ENCODE measurements around the gene OR6J1. TPM values are rescaled to one million over a fixed set of nuclear protein-coding genes. Genes with fewer than 3 reads are reported as not detected.

Gene OR6J1
- polyA plus RNA-seq, 2 of the 4 experiments (the other 2 are of a cell fraction): not detected

DNA sequence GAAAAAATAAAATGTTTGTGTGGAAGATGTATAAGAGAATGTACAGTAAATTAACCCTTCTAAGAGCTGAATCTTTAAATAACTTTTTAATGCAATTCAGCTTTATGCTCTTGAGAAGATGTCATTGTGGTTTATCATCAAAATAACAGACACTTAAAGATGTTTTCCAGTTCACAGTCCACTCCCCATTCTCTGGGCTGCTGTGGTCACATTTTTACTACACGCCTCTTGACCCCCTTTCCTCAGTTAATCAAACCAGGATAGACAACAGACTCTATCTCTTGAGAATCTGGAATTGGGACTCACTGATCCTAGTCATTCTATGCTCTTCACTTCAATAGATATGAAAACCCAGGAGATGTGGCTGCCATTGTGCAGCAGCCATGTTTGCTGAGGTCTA is 24.7 kb upstream of the OR6J1 start:
- no peak for TF ChIP-seq CBX8 (IDR thresholded peaks at IDR 0.05)
- TF ChIP-seq RFX5 (IDR thresholded peaks at IDR 0.05): no peak
- TF ChIP-seq FOXS1 (CRISPR knock-in tag; IDR thresholded peaks at IDR 0.05): no peak
- TF ChIP-seq, protein P1, sequence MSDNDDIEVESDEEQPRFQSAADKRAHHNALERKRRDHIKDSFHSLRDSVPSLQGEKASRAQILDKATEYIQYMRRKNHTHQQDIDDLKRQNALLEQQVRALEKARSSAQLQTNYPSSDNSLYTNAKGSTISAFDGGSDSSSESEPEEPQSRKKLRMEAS (IDR thresholded peaks at IDR 0.05): no peak
- TF ChIP-seq ZNF302 (CRISPR knock-in tag; IDR thresholded peaks at IDR 0.05): no peak
- TF ChIP-seq ZC3H11A (IDR thresholded peaks at IDR 0.05): no peak
- no peak for TF ChIP-seq TP53 (CRISPR knock-in tag; IDR thresholded peaks at IDR 0.05)
- TF ChIP-seq RNF2 (IDR thresholded peaks at IDR 0.05; ENCODE audit: borderline replicate concordance, low read depth): no peak
- TF ChIP-seq CEBPB (IDR thresholded peaks at IDR 0.05): no peak
- no peak for TF ChIP-seq HOXB13 (CRISPR knock-in tag; IDR thresholded peaks at IDR 0.05; ENCODE audit: low read depth)
- TF ChIP-seq HDAC2 (IDR thresholded peaks at IDR 0.05): no peak
- no peak for TF ChIP-seq NPAS2 (CRISPR knock-in tag; IDR thresholded peaks at IDR 0.05; ENCODE audit: borderline replicate concordance)
- TF ChIP-seq FOSB (CRISPR knock-in tag; IDR thresholded peaks at IDR 0.05): no peak
- TF ChIP-seq, protein P2, sequence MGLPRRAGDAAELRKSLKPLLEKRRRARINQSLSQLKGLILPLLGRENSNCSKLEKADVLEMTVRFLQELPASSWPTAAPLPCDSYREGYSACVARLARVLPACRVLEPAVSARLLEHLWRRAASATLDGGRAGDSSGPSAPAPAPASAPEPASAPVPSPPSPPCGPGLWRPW (IDR thresholded peaks at IDR 0.05): no peak
- TF ChIP-seq, protein P3, sequence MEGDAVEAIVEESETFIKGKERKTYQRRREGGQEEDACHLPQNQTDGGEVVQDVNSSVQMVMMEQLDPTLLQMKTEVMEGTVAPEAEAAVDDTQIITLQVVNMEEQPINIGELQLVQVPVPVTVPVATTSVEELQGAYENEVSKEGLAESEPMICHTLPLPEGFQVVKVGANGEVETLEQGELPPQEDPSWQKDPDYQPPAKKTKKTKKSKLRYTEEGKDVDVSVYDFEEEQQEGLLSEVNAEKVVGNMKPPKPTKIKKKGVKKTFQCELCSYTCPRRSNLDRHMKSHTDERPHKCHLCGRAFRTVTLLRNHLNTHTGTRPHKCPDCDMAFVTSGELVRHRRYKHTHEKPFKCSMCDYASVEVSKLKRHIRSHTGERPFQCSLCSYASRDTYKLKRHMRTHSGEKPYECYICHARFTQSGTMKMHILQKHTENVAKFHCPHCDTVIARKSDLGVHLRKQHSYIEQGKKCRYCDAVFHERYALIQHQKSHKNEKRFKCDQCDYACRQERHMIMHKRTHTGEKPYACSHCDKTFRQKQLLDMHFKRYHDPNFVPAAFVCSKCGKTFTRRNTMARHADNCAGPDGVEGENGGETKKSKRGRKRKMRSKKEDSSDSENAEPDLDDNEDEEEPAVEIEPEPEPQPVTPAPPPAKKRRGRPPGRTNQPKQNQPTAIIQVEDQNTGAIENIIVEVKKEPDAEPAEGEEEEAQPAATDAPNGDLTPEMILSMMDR (IDR thresholded peaks at IDR 0.05): no peak
- TF ChIP-seq EHMT2 (IDR thresholded peaks at IDR 0.05; ENCODE audit: low read depth): no peak
- TF ChIP-seq KDM5A (IDR thresholded peaks at IDR 0.05): no peak
- no peak for TF ChIP-seq RCOR1 (IDR thresholded peaks at IDR 0.05; ENCODE audit: low read depth, low read length)
- Histone ChIP-seq H3K4me3 (no peak overlapping the region), H3K4me1 (peaks cover 22% of the 10 kb centered on the region), H3K4me2 (peak overlapping the region; percentile 61), H3K27ac (peak overlapping the region; percentile 62 to 79), H3K9me3 (peaks cover 10% of the 10 kb centered on the region; the same call in 1 of the 3 replicates)
- no peak for ATAC-seq
- no peak for DNase-seq (ENCODE audit: low read depth in 1 of 2, low spot score in 1 of 2)
- 60% methylated on average over 1 of the region's 1 CpG for WGBS (ENCODE audit: missing lambda C conversion rate)
- FAIRE-seq: no peak
- CTCF ChIA-PET: interaction anchor here (1.0 to 2.5 kb wide), 5 partner anchors 10 to 184 kb away, joined by 3 to 12 read pairs (median 6); no protein-coding TSS in a partner anchor
- POLR2A ChIA-PET: interaction anchor here (0.6 to 1.0 kb wide), 2 partner anchors 98 to 153 kb away, joined by 3 read pairs; partner anchors contain the start of gene OXA1L

DNA sequence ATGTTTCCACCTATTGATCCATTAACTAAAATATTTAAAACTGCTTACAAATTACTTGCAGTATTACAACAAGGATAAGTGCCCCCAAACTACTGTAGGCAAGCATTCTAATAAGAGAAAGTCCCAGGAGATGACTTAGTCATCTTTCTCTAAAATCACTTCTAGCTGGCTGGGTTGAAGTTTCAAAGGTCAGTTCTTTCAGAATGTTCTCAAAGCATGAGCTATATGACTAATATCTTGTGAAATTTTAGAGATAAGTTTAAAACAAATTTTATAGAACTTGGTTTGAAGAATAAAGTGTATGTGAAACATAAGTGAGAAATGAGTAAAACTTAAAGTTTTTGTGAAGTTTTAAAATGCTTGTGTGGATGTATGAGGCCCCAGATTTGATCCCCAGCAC is 24.3 kb upstream of the OR6J1 start:
- TF ChIP-seq, protein P4, sequence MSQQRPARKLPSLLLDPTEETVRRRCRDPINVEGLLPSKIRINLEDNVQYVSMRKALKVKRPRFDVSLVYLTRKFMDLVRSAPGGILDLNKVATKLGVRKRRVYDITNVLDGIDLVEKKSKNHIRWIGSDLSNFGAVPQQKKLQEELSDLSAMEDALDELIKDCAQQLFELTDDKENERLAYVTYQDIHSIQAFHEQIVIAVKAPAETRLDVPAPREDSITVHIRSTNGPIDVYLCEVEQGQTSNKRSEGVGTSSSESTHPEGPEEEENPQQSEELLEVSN (IDR thresholded peaks at IDR 0.05; ENCODE audit: borderline replicate concordance, low read depth): no peak
- no peak for TF ChIP-seq EHF (CRISPR knock-in tag; IDR thresholded peaks at IDR 0.05)
- no peak for TF ChIP-seq CHD4 (IDR thresholded peaks at IDR 0.05; ENCODE audit: borderline replicate concordance)
- peak; percentile 30; the same call in 1 of the 2 replicates for TF ChIP-seq JUNB (IDR thresholded peaks at IDR 0.05)
- peak; percentile 33; the same call in 1 of the 2 replicates for TF ChIP-seq FOSL2 (IDR thresholded peaks at IDR 0.05)
- peak; percentile 36 for TF ChIP-seq FOSL2 (CRISPR knock-in tag; IDR thresholded peaks at IDR 0.05)
- TF ChIP-seq CBX8 (IDR thresholded peaks at IDR 0.05): no peak
- no peak for TF ChIP-seq RCOR1 (IDR thresholded peaks at IDR 0.05; ENCODE audit: low read depth, low read length)
- no peak for TF ChIP-seq TFCP2L1 (CRISPR knock-in tag; IDR thresholded peaks at IDR 0.05)
- no peak for TF ChIP-seq BHLHE40 (IDR thresholded peaks at IDR 0.05; ENCODE audit: low read depth, low read length)
- no peak for TF ChIP-seq KDM5A (IDR thresholded peaks at IDR 0.05)
- TF ChIP-seq HOXB5 (CRISPR knock-in tag; IDR thresholded peaks at IDR 0.05): no peak
- Histone ChIP-seq H3K4me2 (peak overlapping the region; percentile 61), H3K27ac (peak overlapping the region; percentile 58 to 62), H3K4me1 (peaks cover 22% of the 10 kb centered on the region), H3K4me3 (no peak overlapping the region), H3K9me3 (peaks cover 10% of the 10 kb centered on the region; the same call in 1 of the 3 replicates)
- no peak for FAIRE-seq
- ATAC-seq: peak; percentile 69 to 71; a peak in 5 of 6 replicates
- ChIA-PET CTCF (interaction anchor here (1.0 to 2.5 kb wide), 7 partner anchors 9 to 185 kb away, joined by 3 to 12 read pairs (median 5); no protein-coding TSS in a partner anchor), POLR2A (interaction anchor here (0.6 to 1.0 kb wide), 2 partner anchors 98 to 153 kb away, joined by 3 read pairs; partner anchors contain the start of gene OXA1L)
- DNase-seq (ENCODE audit: low read depth in 1 of 2, low spot score in 1 of 2): peak in 1 of 2 experiments; percentile 24
